Measurements from ENCODE around the gene NSUN6. TPM values are rescaled to one million over a fixed set of nuclear protein-coding genes. Genes with fewer than 3 reads are reported as not detected.

NSUN6 gene
- polyA plus RNA-seq, 1 experiment: 2.7 TPM

GRCh38 chr10:18533896-18534295 lies 117.5 kb downstream of the NSUN6 start:
- Histone ChIP-seq H3K36me3 (ENCODE audit: control insufficient read depth, insufficient read depth, low read length) (no peaks in the 10 kb centered on the region), H3K4me3 (ENCODE audit: low read depth, low read length) (no peak overlapping the region), H3K27me3 (ENCODE audit: control insufficient read depth, insufficient read depth, low read length) (no peaks in the 10 kb centered on the region)
- no peak for TF ChIP-seq CTCF (IDR thresholded peaks at IDR 0.05; ENCODE audit: insufficient read depth, low read depth, low read length)
- ChIA-PET CTCF (interaction anchor here (1.1 kb wide), 1 partner anchor 9 kb away, joined by 4 read pairs; no protein-coding TSS in a partner anchor), POLR2A (no interaction called here)
- DNase-seq (ENCODE audit: low read depth): no peak

GRCh38 chr10:18532881-18533535 lies 118.4 kb downstream of the NSUN6 start:
- no peak for TF ChIP-seq CTCF (IDR thresholded peaks at IDR 0.05; ENCODE audit: insufficient read depth, low read depth, low read length)
- DNase-seq (ENCODE audit: low read depth): no peak
- Histone ChIP-seq H3K4me3 (ENCODE audit: low read depth, low read length) (no peak overlapping the region), H3K27me3 (ENCODE audit: control insufficient read depth, insufficient read depth, low read length) (no peaks in the 10 kb centered on the region), H3K36me3 (ENCODE audit: control insufficient read depth, insufficient read depth, low read length) (no peaks in the 10 kb centered on the region)
- ChIA-PET CTCF (interaction anchor here (1.1 kb wide), 1 partner anchor 8 kb away, joined by 4 read pairs; no protein-coding TSS in a partner anchor), POLR2A (no interaction called here)

- no peak for TF ChIP-seq CTCF (IDR thresholded peaks at IDR 0.05; ENCODE audit: insufficient read depth, low read depth, low read length)
- ChIA-PET POLR2A (no interaction called here), CTCF (interaction anchor here (1.3 kb wide), 1 partner anchor 11 kb away, joined by 3 read pairs; no protein-coding TSS in a partner anchor)
- Histone ChIP-seq H3K27me3 (ENCODE audit: control insufficient read depth, insufficient read depth, low read length) (no peaks in the 10 kb centered on the region), H3K36me3 (ENCODE audit: control insufficient read depth, insufficient read depth, low read length) (no peaks in the 10 kb centered on the region), H3K4me3 (ENCODE audit: low read depth, low read length) (no peak overlapping the region)
- no peak for DNase-seq (ENCODE audit: low read depth)
These were observed 123.1 kb downstream of the NSUN6 start for GRCh38 chr10:18528292-18528691.

- no peak for DNase-seq (ENCODE audit: low read depth)
- ChIA-PET CTCF (interaction anchor here (1.3 kb wide), 1 partner anchor 11 kb away, joined by 3 read pairs; no protein-coding TSS in a partner anchor), POLR2A (no interaction called here)
- Histone ChIP-seq H3K27me3 (ENCODE audit: control insufficient read depth, insufficient read depth, low read length) (no peaks in the 10 kb centered on the region), H3K36me3 (ENCODE audit: control insufficient read depth, insufficient read depth, low read length) (no peaks in the 10 kb centered on the region), H3K4me3 (ENCODE audit: low read depth, low read length) (no peak overlapping the region)
- TF ChIP-seq CTCF (IDR thresholded peaks at IDR 0.05; ENCODE audit: insufficient read depth, low read depth, low read length): no peak
These were observed 123.7 kb downstream of the NSUN6 start for GRCh38 chr10:18527687-18528086.

GRCh38 chr10:18523858-18524257 lies 127.5 kb downstream of the NSUN6 start:
- DNase-seq (ENCODE audit: low read depth): no peak
- ChIA-PET CTCF (interaction anchor here (1.3 kb wide), 1 partner anchor 27 kb away, joined by 3 read pairs; no protein-coding TSS in a partner anchor), POLR2A (no interaction called here)

More at GRCh38 chr10:18523858-18524257, 127.5 kb downstream of the NSUN6 start:
- no peak for TF ChIP-seq CTCF (IDR thresholded peaks at IDR 0.05; ENCODE audit: insufficient read depth, low read depth, low read length)
- Histone ChIP-seq H3K27me3 (ENCODE audit: control insufficient read depth, insufficient read depth, low read length) (no peaks in the 10 kb centered on the region), H3K36me3 (ENCODE audit: control insufficient read depth, insufficient read depth, low read length) (no peaks in the 10 kb centered on the region), H3K4me3 (ENCODE audit: low read depth, low read length) (no peak overlapping the region)
